HG02840 (cell line): ENCODE data around the gene CDKN1C.

Experiments
- ATAC-seq: cut with Tn5 transposase; IDR thresholded peaks from one replicate; pipeline ENCODE4 v1.9.1; 2021; ENCODE audit warnings: mild to moderate bottlenecking, moderate library complexity, moderate number of reproducible peaks; ENCODE audit not compliant: unreplicated experiment, low FRiP score

The CDKN1C gene

DNA sequence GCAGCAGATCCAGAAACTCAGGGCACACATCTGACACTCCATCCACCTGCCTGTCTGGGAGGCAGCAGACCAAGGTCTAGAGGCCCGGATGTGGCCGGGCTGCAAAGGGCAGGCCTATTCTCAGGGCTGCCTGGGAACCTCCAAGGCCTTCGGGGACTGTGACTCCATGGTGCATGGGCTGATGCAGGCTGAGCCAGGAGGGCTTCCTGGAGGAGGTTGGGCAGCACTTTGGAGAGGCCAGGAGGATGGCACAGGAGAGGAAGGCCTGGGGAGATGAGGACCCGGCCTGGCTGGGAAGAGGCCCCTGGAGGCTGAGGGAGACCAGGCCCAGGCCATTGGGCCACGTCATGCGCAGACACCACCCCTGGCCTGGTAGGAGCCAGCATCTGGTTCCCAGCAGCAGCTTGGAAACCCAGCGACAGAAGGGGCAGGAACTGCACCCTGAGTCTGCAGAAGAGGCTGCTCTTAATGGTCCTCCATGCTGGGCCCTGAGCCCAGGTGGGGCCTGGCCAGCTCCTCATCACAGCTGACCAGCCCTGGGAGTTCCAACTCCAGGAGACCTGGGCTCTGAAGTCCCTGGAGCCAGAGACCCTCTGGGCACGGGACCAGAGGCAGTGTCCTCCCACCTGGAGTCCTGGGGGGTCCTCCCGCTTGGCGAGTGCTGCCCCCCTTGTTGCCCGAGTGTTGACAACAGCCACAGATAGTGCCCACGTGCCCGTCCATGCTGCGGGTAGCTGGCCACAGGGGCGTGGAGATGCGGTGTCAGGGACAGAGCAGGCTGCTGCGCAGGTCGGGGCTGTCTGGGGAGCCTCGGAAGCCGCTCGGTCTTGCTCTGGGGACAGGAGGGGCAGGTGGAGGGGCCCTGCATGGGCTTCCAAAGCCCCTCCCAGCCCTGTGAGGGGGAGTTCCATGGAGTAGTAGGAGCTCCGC, 38.1 kb upstream of the CDKN1C start:
- no peak for ATAC-seq

- no peak for ATAC-seq
Measured at GRCh38 chr11:2922655-2923054, 37.1 kb upstream of the CDKN1C start.

- ATAC-seq = no peak
Measured at GRCh38 chr11:2921742-2922493, 36.3 kb upstream of the CDKN1C start.

- no peak for ATAC-seq
Measured at GRCh38 chr11:2921261-2921660, 35.7 kb upstream of the CDKN1C start.

- ATAC-seq = no peak
Measured at GRCh38 chr11:2920343-2920742, 34.8 kb upstream of the CDKN1C start.

- no peak for ATAC-seq
Measured at GRCh38 chr11:2919837-2920236, 34.3 kb upstream of the CDKN1C start.

DNA sequence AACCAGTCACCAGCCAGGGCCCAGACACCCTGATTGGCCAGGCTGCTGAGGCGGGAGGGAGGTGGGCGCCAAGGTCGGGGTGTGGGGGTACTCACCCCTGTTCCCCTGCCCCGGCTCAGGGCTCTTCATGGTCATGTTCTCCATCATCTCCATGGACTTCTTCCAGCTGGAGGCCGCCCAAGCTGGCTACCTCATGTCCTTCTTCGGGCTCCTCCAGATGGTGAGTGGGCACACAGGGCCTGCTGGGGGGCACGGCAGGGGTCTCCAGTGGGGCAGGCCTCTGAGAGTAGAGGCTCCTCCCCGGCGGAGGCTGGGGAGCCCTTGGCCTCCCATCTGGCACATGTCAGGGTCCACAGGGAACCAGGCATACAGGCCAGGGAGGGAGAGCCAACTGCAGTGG, 33.6 kb upstream of the CDKN1C start:
- ATAC-seq = no peak

DNA sequence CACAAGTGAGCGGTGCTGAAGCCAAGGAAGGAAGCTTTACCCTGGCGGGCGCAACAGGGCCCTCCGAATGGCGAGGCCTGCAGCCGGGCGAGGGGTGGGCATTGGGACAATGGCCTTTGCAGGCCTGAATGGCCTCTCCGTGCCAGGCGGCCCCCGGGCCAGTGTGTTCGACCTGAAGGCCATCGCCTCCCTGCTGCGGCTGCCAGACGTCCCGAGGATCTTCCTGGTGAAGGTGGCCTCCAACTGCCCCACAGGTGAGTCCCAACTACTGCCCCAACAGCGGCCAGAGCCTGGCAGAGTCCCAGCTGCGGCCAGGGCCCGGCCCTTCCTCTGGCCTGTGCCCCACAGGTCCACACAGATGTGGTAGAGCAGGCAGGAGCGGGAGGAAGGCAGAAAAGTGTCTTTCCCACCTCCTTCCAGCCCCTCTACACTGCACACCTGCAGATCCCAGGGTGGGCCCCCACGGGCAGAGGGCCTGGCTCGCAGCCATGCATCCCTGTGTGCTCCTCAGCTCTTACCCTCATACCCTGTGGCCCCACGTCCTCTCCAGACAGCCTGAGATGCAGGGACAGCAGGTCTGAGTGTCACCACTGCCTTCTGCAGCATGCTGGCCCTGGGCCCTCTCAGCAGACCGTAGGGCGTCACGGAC, 32.4 kb upstream of the CDKN1C start:
- ATAC-seq = no peak

- no peak for ATAC-seq
Measured at GRCh38 chr11:2916892-2917645, 31.5 kb upstream of the CDKN1C start.

DNA sequence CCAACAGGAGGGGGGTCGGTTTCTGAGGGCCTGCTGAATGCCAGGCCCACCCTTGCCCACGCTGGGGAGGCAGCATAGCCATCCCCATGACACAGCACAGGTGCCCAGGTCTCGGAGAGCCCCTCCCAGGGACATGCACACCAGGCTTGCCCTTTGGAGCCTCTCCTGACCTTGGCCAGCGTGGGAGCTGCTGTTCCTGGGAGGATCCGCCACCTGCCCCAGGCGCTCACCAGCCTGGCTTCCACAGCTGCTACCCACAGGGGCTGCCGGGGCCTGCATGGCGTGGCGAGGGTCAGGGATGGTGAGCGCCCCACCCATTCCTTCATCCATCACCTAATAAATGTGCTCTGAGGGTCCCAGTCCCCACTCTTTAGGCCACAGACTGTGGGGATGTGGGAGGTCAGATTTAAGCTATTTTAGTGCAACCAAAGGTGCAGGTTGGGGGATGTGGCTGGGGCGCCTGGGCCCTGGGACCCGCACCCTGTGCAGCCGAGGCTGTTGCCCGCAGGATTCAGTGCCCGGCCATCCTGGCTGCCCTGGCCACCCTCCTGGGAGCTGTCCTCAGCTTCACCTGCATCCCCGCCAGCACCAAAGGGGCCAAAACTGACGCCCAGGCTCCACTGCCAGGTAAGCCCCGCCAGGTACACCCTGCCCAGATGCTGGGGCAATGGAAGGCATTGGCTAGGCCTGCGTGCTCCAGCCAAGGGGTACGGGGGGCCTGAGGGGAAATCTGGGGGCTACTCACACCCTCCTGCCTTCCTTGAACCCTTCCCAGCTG, 30.7 kb upstream of the CDKN1C start:
- no peak for ATAC-seq

DNA sequence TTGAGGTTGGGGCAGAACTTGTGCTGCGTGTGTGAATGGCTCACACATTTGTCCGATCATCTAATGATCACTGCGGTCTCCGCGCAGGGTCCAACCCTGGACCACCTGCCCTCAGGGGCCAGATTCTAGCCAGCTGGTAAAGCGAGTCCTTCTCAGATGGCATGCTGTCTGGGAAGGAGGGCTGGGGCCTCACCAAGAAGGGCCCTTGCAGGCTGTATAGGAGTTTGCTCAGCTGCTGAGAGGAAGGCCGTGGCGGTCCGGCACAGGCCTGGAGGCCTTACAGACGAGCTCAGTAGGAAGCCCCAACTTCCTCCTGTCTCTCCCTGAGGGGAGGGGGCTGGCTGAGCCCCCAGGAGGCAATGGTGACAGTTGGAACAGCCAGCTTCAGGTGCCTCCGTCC, 29.9 kb upstream of the CDKN1C start:
- no peak for ATAC-seq

DNA sequence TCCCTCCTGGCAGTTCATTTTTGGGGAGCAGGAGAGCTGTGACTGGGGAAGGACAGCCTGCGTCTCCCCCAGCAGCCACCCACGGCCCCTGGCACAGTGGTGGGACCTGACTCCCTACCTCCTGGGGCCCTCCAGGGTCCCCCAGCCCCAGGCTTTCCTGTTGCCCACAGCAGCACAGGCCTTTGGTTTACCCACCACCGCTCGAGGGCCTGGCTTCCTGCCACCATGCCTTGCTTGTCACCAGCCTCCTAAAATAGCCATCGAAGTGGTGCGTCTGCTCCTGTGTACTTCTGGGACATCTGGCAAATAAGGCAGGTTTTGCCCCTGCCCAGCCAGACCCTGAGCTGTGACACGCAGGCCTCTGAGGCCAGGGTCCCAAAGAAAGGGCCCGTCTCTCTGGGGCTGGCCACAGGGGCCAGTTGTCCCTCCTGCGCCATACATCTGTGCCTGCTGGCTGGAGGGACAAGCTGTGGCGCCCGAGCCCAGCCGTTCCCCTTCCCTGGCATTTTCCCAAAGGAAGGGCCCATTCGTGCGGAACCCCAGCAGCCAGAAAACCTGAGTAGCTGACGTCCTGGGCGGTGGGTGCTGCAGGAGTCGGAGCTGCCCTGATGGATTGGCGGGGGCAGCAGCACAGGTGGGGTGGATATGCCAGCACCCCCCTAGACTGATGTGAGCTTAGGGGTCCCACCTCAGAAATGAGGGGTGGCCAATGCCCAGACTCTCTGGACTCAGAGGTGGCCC, 29.1 kb upstream of the CDKN1C start:
- no peak for ATAC-seq

GRCh38 chr11:2913776-2914175, 28.2 kb upstream of the CDKN1C start:
- ATAC-seq = no peak

- ATAC-seq = no peak
Measured at GRCh38 chr11:2913019-2913431, 27.4 kb upstream of the CDKN1C start.

GRCh38 chr11:2912498-2912897, 26.9 kb upstream of the CDKN1C start:
- ATAC-seq = no peak

DNA sequence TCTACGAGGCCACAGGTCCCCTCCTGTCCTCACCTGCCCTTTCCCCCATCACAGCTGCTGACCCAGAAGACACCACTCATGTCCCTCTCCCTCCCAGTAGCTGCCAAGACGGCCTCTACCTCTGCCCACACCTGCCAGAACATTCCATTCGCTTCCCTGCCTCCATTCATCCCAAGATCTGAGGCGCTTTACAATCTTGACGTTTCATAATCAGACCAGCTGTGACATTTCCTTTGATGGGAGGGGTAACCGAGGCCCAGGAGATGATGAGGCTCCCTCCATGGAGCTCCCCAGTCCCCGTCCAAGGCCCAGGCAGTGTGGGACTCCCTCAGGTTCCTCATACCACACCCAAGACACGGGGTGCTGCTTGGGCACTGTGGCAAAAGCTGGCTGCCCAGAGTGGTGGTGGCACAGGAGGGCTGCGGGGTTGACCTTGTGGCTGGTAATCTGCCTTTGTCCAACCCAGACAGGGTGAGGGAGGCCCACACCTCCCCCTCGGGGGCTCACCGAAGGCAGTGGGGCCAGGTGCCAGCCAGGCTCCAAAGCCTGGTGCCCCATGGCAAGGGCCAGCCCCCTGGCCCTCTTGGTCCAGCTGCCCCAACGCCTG, 26.3 kb upstream of the CDKN1C start:
- ATAC-seq = no peak

- ATAC-seq = no peak
Measured at GRCh38 chr11:2911088-2911784, 25.7 kb upstream of the CDKN1C start.

- ATAC-seq = no peak
Measured at GRCh38 chr11:2910401-2910955, 24.9 kb upstream of the CDKN1C start.
